ENCODE results near the gene KLF15.
"Not testable (repeated sequence)": the region's sequence is repeated elsewhere in the genome, so short reads cannot be mapped to it uniquely, and the experiment has no call there.

The KLF15 gene

GRCh38 chr3:126346466-126346865 is 10.7 kb downstream of the KLF15 start:
- no peak for DNase-seq (ENCODE audit: low read depth)

GRCh38 chr3:126345641-126346460 is 11.4 kb downstream of the KLF15 start:
- no peak for DNase-seq (ENCODE audit: low read depth)

- no peak for DNase-seq (ENCODE audit: low read depth)
These were observed 12.0 kb downstream of the KLF15 start for GRCh38 chr3:126345231-126345630.

- DNase-seq (ENCODE audit: low read depth): no peak
These were observed 12.7 kb downstream of the KLF15 start for GRCh38 chr3:126344380-126345041.

- no peak for DNase-seq (ENCODE audit: low read depth)
These were observed 13.6 kb downstream of the KLF15 start for GRCh38 chr3:126343649-126344035.

- DNase-seq (ENCODE audit: low read depth): no peak
These were observed 14.1 kb downstream of the KLF15 start for GRCh38 chr3:126342991-126343648.

- DNase-seq (ENCODE audit: low read depth): no peak
These were observed 15.0 kb downstream of the KLF15 start for GRCh38 chr3:126342211-126342610.

GRCh38 chr3:126341755-126342150 is 15.5 kb downstream of the KLF15 start:
- no peak for DNase-seq (ENCODE audit: low read depth)

- no peak for DNase-seq (ENCODE audit: low read depth)
These were observed 16.1 kb downstream of the KLF15 start for GRCh38 chr3:126340943-126341754.

- no peak for DNase-seq (ENCODE audit: low read depth)
These were observed 16.6 kb downstream of the KLF15 start for GRCh38 chr3:126340596-126340942.

GRCh38 chr3:126340081-126340511 is 17.1 kb downstream of the KLF15 start:
- DNase-seq (ENCODE audit: low read depth): no peak

- DNase-seq (ENCODE audit: low read depth): no peak
These were observed 17.7 kb downstream of the KLF15 start for GRCh38 chr3:126339466-126339865.

- DNase-seq (ENCODE audit: low read depth): no peak
These were observed 18.4 kb downstream of the KLF15 start for GRCh38 chr3:126338790-126339288.

GRCh38 chr3:126337980-126338651 is 19.1 kb downstream of the KLF15 start:
- DNase-seq (ENCODE audit: low read depth): no peak

GRCh38 chr3:126331812-126332336 is 25.3 kb downstream of the KLF15 start:
- not testable (repeated sequence) for DNase-seq (ENCODE audit: low read depth)

- DNase-seq (ENCODE audit: low read depth): no peak
These were observed 27.1 kb downstream of the KLF15 start for GRCh38 chr3:126329927-126330725.

GRCh38 chr3:126326629-126327028 is 30.6 kb downstream of the KLF15 start:
- DNase-seq (ENCODE audit: low read depth): no peak

- no peak for DNase-seq (ENCODE audit: low read depth)
These were observed 34.8 kb downstream of the KLF15 start for GRCh38 chr3:126322181-126322967.

- no peak for DNase-seq (ENCODE audit: low read depth)
These were observed 35.7 kb downstream of the KLF15 start for GRCh38 chr3:126321490-126321889.

Data from HS-27A (cell line).